Epithelial cell of esophagus (primary cell): ENCODE measurements around the gene ENTPD3.

Experiments used
- DNase-seq: peaks from one replicate; pipeline ENCODE4 v3.0.0; 2010; ENCODE audit warnings: low read depth
- H3K4me3 ChIP-seq: 2 replicates; pipeline ENCODE4 v1.5.1; 2011; ENCODE audit warnings: mild to moderate bottlenecking, low read length, control low read depth
- CTCF ChIP-seq: IDR thresholded peaks from 2 replicates; pipeline ENCODE4 v1.5.1; 2011; ENCODE audit warnings: low read depth, mild to moderate bottlenecking, low read length, control low read depth, inconsistent platforms; ENCODE audit not compliant: insufficient read depth; ENCODE audit errors: missing control alignments

Gene ENTPD3

GRCh38 chr3:40387001-40387894 is at the start of gene ENTPD3:
TSS of gene ENTPD3 (plus strand) at chr3:40387184. CDS start at chr3:40388058, 874 bp downstream.
- peak; percentile 74 for DNase-seq
- TF ChIP-seq CTCF, result no peak
- peak within 1 kb of the TSS; percentile 71 for H3K4me3 ChIP-seq

GRCh38 chr3:40339871-40340270 is 47.1 kb upstream of the ENTPD3 start:
- no peak overlapping the region for H3K4me3 ChIP-seq
- DNase-seq, result no peak
- no peak for TF ChIP-seq CTCF

- TF ChIP-seq CTCF, result no peak
- no peak for DNase-seq
- no peak overlapping the region for H3K4me3 ChIP-seq
Measured at GRCh38 chr3:40340541-40341170, 46.3 kb upstream of the ENTPD3 start.

GRCh38 chr3:40341671-40342070 is 45.3 kb upstream of the ENTPD3 start:
- DNase-seq, result no peak
- TF ChIP-seq CTCF, result no peak
- no peak overlapping the region for H3K4me3 ChIP-seq

GRCh38 chr3:40350529-40350928 is 36.5 kb upstream of the ENTPD3 start:
- TF ChIP-seq CTCF, result no peak
- no peak overlapping the region for H3K4me3 ChIP-seq
- DNase-seq, result no peak

- H3K4me3 ChIP-seq, result no peak overlapping the region
- no peak for DNase-seq
- no peak for TF ChIP-seq CTCF
Measured at GRCh38 chr3:40355410-40355809, 31.6 kb upstream of the ENTPD3 start.
